ENCODE data around the gene ASF1B.

Gene ASF1B

DNA sequence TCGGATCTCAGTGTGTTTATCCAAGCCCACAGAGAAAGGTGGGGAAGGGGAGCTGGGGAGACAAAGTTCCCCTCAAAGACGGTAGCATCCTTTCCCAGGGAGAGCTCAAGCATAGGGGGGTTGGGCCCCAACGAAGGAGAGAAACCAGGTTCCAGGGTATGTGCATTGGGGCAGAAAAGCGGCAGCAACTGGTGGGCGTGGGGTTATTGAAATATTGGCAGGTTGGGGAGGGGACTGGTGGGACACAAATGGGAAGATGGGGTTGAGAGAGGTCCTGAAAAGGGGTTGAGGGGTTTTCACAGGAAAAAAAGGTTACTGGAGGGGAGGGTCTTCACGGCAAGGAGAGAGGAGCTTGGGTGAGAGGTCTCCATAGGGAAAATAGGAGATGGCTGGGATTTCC is 1.0 kb downstream of the ASF1B start:
- DNase-seq, result no peak

DNA sequence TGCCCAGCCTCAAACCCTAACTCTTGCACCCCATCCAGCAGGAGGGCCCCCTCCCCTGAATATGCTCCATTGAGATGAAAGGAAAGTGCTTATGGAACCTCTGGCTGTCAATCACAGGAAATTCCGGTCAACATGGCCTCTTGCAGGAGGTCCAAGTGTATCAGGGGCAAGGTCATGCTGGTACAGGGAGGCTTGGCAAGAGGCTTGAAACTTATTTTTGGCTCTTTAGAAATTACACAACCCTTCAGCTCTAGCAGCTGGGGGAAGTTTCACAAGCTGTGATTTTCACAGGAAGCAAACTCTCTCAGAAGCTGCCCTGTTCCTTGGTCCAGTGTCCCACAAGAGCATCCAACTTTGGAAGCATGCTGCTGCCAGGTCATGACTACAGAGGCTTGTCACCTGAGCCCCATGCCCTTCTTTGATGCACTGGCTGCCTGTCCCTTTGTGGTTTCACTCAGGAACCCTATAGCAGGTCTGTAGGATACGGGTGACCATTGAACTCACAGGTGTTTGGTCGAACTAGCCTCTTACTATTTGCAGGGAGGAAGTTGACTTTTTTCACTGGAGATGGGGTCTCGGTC is 8.4 kb downstream of the ASF1B start:
- DNase-seq, result no peak

DNA sequence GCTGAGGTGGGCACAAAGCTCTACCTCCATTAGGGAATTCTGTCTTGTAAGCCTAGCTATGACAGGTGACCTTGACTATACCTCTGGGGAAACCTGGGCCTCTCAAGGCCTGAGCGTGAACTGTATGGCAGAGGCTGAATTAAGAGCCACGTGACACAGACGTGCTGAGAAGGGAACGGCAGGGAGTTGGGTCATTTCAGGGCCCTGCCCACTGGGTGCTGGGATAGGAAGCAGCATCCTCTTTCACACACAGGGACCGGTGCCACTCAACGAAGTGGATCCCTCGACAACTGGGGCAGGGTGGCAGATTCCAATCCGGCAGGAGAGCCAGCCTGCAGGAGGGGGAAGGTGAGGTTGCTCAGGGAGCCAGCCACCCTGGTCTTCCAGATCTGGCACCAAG is 9.2 kb downstream of the ASF1B start:
- DNase-seq, result no peak

DNA sequence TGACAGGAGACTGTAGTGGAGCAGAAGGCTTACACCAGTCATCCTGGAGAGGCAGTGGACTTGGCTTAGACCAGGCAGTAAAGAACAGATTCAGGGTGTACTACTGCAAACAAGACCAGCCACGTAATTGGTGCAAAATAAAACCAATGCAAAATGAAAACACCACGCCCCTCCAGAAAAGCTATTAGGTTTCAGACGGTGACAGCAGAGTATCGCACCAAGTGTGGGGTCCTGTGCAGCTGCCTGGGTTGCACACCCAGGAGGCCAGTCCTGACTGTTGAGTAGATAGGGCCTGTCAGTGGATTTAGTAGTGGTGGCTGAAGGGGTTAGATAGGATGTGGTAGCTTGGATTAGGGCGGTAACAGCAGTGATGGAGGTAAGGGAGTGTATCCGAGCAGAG is 13.5 kb downstream of the ASF1B start:
- no peak for DNase-seq

DNA sequence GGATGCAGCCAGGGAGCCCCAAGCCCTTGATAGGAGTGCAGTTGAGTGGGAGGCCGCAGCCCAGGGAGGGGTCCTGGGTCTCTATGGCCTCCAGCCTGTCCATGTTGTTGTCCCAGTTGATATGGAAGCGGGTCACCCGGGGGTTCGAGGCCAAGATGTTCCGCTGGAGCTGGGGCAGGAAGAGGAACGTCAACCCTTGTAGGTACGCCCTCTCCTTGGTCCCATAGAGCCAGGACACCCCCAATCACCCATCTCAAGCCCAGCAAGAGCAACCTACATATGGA is 15.9 kb downstream of the ASF1B start:
- no peak for DNase-seq

DNA sequence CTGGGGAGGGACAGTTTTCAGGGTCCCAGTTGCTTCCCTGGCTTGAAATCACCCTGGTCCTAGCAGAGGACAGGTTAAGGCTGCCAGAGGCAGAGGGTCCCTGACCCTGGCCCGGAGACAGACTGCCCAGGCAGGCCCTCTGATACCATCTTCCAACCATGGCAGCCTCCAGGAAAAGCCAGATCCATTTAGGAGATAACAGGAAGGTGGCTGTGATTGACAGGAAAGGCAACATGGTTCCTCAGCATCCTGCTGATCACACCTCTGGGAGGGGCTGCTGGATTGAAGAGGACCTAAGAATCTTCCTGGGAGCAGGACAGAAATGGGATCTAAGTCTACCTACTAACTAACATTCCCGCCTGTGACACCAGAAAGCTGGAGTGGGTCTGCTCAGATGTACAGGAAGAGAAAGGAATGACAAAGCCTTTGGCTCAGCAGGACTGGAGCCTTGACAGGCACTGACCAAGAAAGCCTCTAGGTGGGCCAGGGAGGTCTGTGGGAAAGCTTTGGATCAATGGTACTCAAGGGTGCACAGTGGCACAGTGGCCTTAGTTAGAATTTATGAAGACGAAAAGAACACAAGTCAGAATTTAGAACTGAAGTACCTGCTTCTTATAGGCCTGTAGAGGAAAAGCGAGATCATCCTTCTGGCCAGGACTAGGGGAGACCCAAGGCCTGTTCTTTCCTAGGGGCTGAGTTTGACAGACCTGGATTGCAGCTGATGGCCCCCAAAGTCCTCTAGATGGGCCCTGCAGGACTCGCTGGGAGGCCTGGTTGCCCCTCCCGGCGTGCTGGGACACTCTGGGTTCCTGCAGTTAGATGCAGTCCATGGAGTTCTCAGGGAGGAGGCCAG is 16.5 kb downstream of the ASF1B start:
- no peak for DNase-seq

DNA sequence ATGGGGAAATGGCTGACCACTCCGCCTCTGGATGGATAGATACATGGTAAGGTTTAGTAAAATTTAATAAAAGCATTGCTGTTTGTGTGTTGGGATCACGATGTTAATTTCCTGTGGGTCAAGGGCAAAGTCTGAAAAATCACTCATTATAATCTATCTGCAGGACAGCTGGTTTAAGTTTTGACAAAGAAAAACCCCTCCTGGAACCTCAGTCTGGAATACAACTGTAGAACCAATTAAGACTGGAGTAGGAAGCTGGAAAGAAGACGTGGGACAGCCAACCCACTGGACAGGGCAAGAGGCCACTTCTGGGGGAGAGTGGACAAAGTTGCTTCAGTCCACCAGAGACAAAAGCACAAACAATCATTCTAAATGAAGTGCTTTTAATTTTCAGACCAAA is 17.2 kb downstream of the ASF1B start:
- DNase-seq, result no peak

DNA sequence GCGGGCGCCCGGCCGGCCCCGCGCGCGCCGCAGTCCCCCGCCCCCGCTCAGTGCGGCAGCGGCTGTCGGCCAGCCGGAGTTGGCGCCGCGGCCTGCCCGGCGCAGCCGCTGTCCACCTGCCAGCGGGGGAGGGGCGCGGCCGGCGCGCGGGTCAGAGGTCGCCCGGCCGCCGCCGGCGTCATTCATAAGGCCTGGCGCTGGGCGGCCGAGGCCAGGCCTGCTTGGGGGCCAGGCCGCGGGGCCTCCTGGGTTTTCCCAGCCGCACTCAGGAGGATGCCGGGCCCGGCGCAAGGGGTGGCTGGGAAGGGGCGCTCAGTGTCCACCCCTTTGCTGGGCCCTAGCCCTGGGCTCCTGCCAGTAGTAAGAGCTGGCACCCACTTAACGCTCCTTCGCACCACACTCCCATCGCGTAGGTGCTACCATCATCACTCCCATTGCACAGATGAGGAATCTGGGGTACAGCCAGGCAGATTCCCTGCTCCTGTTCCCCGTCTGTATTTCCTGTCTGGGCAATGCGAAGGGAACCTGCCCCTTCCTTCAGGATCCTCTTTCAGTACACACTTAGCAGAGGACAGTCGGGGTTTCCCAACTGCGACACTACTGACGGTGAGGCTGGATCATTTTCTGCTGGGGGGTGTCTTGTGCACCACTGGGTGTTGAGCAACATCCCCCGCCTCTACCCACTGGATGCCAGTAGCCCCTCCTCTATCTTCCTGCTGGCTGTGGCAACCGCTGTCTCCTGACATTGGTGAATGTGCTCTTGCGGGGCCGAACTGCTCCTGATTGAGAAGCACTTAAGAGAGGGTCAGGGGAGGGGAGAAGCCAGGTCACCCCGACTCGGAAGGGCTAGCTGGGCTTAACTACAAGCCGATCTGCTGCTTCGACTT is 18.0 kb downstream of the ASF1B start:
- peak; percentile 72 for DNase-seq

DNA sequence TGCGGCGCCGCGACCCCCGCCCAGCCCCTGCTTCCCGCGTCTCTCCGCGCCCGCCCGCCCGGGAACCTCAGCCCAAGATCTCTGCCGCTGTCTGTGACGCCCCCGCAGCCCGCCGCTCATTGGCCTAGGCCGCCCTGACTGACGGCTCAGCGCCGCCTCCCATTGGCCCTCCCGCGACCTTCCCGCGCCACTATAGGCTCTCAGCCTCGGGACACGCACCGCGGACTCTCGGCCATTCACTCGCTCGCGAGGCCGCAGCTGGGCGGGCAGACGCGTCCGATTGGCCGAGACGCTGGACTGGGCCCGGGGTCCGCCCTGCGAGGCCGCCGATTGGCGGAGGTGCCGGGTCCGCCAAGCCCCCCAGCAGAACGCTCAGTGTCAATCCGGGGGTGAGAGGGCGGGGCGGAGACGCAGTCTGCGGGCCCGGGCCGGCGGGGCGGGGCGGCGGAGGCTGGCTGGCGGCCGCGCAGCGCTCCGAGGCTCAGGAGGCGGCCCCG is 18.7 kb downstream of the ASF1B start, which contains the start of gene PRKACA:
Gene PRKACA (minus strand): TSS at position 95 of the 497 bp plus-strand sequence. CDS start 215 bp downstream, outside the sequence.
- peak; percentile 73 for DNase-seq

DNA sequence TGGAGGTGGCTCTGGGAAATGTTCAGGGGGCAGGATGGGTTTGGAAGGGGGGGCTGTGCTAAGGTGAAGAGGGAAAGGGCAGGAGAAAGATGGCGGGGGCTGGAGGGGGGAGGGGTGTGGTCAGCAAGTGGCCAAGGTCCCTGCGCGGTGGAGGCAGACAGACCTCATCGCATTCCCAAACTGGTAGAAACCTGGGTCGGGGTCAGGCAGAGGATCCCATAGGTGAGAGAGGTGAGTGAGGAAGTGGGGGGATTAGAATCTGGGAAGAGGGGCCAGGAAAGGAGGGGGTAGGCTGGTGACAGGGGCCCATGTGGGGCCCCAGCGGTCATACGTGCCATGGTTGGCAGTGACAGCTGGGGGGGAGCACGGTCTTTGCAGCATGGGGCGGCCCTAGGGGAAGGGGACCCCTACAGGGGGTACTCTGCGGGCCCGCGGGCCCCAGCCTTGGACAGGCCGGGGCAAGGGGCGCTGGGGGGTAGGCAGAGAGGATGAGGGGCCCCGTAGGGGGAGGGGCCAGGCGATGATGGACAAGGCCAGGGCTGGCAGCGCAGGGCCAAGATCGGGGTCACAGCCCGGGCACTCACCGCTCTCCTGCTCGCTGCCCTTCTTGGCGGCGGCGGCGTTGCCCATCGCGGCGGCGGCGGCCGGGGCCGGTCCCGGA is 19.3 kb downstream of the ASF1B start:
- no peak for DNase-seq

DNA sequence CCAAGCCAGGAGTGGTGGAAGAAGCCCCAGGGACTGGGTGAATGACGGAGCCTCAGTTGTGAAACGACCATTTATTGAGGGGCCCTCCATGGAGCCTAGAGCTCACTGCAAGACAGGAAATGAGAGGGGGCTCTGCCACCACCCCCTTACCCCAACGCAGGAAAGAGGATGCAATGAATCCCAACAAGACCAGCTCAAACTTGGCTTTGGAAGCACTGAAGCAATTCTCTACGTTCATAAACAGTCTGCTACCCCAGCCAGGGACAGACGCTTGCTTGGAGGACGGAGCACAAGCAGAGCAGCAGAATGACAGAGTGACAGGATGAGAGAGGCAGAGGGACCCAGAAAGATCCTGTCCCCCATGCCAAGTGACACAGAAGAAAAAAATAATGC is 19.9 kb downstream of the ASF1B start:
- no peak for DNase-seq

DNA sequence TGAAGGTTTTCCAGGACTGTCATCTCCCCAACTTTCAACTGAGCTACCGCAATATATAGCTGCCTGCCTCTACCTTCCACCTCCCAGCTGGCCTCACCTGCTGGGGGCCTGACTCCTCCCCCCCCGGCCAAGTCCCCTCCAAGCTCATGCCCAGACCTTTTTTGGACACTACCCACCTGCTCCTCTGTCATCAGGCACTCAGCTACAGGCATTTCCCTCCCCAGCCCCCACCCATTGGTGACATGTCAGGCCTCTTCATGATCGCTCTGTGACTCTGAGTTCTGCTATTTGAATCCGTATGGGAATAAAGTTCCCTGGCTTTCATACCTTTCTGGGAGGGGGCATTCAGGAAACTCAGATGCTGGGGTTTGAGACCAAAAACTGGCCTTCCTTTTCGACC is 20.6 kb downstream of the ASF1B start:
- no peak for DNase-seq

DNA sequence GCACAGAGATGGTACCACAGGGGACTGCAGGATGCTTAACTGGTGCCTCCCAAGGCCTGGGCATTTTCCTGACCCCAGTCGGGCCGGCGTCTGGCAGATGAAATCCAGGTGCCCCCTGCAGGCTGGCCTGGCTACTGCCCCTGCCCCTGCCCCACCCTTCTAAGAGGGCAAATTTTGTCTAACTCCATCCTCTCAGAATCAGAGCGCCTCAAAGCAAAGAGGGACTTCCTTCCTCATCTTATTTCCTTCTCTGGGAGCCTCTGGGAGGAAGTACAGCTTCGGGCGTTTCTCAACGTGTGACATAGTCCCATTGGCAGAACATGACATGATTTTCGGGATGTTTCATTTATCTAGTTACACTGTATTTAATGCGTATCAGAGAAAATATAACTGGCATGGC is 21.5 kb downstream of the ASF1B start:
- no peak for DNase-seq

DNA sequence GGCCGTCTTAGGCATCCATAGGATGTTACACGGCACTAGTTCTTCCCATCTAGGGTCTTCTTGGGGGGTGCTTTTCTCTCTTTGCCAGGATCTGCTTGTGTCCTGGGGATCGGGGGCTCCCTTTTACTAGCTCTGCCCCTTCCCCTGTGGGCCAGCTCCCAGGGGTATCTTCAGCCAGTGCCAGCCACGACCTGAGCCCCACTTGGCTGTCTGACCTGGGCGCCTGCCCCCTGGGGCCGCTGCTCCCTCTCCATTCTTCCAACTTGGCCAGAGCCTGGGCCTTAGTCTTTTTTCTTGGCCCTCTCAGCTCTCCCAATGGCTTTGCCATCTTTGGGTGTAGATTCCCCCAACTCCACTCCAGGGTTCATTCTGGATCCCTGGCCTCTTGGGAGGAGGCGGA is 21.9 kb downstream of the ASF1B start:
- DNase-seq, result no peak

DNA sequence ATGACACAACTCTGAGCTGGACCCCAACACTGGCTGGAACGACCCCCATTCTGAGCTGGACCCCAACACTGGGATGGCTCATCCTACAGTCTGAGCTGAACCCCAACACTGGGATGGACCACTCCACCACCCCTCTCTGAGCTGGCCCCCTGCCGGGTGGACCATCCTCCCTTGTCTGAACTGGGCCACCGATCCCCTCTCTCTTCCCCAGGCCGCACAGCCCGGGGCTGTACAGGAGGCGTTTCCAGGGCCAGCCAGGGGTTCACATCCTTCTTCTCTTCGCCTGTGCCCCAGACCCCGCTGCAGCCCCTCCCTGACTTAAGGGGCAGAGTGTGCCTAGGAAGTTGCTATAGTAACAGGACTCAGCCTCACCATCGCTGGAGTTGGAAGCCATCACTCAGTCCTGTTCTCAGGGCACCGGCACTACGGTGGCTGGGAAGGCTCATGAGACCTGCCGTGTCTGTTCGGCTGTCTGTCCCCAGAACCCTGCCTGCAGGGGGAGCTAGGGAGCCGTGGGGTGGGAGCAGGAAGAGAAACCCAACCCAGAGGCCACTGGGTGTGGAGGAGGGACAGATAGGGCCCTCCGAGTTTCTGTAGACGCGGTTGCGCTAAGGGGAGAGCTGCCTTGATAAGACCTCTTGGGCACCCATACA is 22.5 kb downstream of the ASF1B start:
- no peak for DNase-seq

DNA sequence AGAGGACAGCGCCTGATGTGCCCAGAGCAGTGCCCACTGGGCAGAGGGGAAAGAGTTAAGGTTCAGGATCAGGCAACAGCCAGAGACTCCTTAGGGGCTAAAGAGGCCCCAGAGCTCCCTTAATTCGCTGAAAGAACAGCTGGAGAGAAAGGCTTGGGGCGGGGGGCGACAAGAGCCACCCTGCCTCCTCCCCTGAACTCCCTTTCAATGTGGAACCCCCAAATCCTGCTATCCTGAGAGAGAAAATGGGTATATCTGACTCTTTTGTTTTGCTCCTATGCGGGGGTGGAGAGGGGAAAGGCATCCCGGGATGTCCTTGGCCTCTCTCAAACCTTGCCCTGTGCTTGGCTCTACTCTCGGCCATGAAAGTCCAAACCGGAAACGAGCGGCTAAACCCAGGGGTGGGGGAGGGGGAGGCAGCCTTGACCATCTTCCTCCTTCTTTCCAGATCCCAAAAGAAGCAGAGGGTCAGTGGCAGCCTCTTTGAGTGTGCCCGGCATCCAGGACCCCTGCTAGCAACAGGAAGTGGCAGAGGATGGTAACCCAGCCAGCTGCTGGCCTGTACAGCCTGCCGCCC is 23.5 kb downstream of the ASF1B start:
- DNase-seq, result no peak

DNA sequence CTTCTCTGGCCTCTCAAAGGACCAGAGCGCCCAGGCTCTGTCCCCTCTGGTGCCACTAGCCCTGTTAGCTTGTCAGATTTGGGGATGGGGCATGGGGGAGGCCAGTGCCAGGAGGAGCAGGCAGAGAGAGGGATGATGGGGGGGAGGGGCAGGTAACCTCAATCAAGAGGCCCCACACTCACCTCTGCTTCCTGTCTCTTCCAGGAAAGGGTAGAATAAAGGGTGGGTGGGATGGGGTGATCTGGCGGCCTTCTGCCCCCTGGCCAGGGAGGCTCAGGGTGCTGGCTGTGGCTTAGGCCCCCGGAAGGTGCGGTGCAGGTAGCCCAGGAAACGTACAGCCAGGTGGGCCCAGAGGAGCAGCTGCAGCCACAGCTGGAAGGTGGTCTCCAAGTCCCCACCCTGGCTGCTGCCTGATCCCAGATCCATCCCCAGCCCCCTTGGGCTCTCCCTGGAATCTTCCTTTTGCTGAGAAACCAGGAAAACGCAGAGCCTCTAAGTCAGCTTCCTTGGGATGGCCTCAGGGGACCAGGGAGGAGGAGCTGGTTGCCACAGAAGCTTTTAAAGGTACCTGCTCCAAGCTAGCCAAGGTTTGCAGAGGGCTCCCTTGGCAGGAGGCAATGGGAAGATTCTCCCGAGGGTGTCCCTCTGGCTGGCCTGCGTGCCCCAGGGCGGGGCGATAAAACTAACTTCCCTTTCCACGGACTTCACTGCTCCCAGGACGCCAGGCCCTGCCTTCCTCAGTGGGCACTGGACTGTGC is 24.2 kb downstream of the ASF1B start:
- DNase-seq, result no peak

DNA sequence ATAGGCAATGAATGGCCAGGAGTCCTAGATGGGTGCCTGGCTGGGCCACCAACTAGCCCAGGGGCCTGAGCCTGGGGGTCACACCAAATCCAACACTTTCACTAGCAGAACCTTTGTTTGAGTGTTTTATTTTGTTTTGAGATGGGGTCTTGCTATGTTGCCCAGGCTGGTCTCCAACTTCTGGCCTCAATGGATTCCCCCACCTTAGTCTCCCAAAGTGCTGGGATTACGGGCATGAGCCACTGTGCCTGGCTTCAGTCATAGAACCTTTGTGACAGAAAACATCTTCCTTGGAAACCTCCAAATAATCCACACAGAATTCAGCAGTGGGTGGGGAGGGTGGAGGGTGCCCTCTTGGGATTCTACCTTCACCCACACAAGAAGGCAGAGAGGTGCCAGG is 24.9 kb downstream of the ASF1B start:
- DNase-seq, result no peak

DNA sequence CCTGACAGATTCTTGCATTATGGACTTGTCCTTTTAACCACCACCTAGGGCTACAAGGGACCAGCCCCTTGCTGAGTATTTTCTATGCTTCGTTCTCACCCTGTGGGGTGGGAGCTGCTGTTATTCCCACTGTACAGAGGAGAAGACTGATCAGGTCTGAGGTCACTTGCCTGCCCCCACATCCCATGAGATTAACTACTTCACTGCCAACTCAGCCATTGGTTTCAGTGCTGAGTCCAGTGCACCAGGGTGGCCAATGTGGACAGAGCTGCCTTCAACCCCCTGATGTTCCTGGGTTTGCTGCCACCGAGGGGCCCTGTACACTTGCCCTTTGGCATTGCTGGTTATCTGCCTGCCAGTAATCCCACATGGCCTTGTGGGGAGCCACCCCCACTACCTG is 25.7 kb downstream of the ASF1B start:
- no peak for DNase-seq

DNA sequence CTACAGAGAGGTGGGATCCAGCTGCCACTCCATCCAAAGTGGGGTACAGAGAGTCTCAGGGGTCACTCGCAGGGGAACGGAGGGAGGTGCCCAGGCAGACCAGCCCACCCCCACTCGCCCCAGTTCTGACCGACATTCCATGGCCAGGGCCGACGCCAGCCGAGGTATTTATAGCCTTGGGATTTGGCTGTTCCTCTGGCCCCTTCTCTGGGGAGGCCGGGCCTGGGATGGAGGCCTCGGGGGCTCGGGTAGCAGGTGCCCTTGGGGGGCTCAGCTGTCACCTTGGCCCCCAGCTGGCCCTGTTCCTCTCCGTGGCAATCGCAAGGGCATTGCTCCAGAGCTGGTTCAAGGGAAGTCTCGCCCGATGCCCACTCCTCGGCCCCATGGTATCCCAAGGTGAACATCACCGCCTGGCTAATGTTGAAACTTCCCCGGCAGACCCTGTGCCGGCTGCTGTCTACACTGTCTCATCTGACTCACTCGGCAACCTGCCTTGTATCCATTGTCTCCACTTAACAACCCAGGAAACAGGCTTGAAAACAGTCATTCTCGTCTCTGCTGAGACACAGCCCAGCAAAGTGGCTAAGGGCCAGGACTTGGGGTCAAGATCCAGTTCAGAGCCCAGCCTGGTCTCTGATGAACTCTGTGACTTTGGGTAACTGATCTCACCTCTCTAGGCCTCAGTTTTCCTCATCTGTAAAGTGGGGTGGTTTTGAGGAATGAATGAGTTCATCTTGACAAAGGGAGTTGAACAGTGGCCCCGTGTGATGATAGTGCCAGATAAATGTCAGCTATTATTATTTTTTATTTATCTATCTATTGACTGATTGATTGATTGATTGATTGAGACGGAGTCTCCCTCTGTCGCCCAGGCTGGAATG is 28.6 kb downstream of the ASF1B start:
- no peak for DNase-seq

Measured in SIG-M5 (cell line).